Renal pelvis (tissue), 12 donors: ENCODE results near the gene HEY2. TPM values are rescaled to one million over a fixed set of nuclear protein-coding genes. Genes with fewer than 3 reads are reported as not detected.
A peak's percentile ranks its signal among the peaks of the same experiment; 100 is the strongest.
"Not testable (repeated sequence)": the region's sequence is repeated elsewhere in the genome, so short reads cannot be mapped to it uniquely, and the experiment has no call there.

Source experiments
- DNase-seq: peaks from one replicate; pipeline ENCODE4 v3.0.0-alpha.2; 2013
- long read RNA-seq, 16 experiments: transcript quantifications; one replicate each; lab custom pipeline, GENCODE V29; 2026
- polyA plus RNA-seq, 3 donors: library from polyadenylated mRNA; unstranded; fragments of 120-200 nt; gene quantifications; one replicate each; pipeline ENCODE4 v1.2.1, GENCODE V29; 2013; ENCODE audit not compliant: insufficient read length in 3 of 3

HEY2 gene
- 1 to 10 TPM; 6.4 to 7.2 (median 7.2) TPM for polyA plus RNA-seq
- long read RNA-seq, donor 1, partial matches to known transcripts, result 0 of 3 reads
- long read RNA-seq, donor 1, other reads (novel, unspliced or antisense), result 0 of 3 reads
- long read RNA-seq, donor 2, partial matches to known transcripts, result 0 of 3 reads
- long read RNA-seq, donor 2, other reads (novel, unspliced or antisense), result 0 of 3 reads
- long read RNA-seq, donor 3, partial matches to known transcripts, result 0 of 3 reads
- long read RNA-seq, donor 3, other reads (novel, unspliced or antisense), result 0 of 3 reads
- long read RNA-seq, donor 4, partial matches to known transcripts, result 0 of 3 reads
- long read RNA-seq, donor 4, other reads (novel, unspliced or antisense), result 0 of 3 reads
- long read RNA-seq, donor 5, partial matches to known transcripts, result 0 of 3 reads
- long read RNA-seq, donor 5, other reads (novel, unspliced or antisense), result 0 of 3 reads
- long read RNA-seq, donor 6, transcript HEY2-201 (5 exons, 2,678 nt), result major isoform, 5 of 5 reads
- long read RNA-seq, donor 6, partial matches to known transcripts, result 0 of 5 reads
- long read RNA-seq, donor 6, other reads (novel, unspliced or antisense), result 0 of 5 reads
- long read RNA-seq, donor 7, transcript HEY2-201 (5 exons, 2,678 nt), result major isoform, 5 of 5 reads
- long read RNA-seq, donor 7, partial matches to known transcripts, result 0 of 5 reads
- long read RNA-seq, donor 7, other reads (novel, unspliced or antisense), result 0 of 5 reads
- long read RNA-seq, donor 8, result 0 reads
- long read RNA-seq, donor 9, partial matches to known transcripts, result 0 of 2 reads
- long read RNA-seq, donor 9, other reads (novel, unspliced or antisense), result 0 of 2 reads
- long read RNA-seq, donor 10, result 0 reads
- long read RNA-seq, donor 11, partial matches to known transcripts, result 0 of 1 reads
- long read RNA-seq, donor 11, other reads (novel, unspliced or antisense), result 0 of 1 reads
- long read RNA-seq, donor 12, partial matches to known transcripts, result 7 of 10 reads
- long read RNA-seq, donor 12, other reads (novel, unspliced or antisense), result 0 of 10 reads
- long read RNA-seq, donor 13, partial matches to known transcripts, result 0 of 3 reads
- long read RNA-seq, donor 13, other reads (novel, unspliced or antisense), result 0 of 3 reads
- long read RNA-seq, donor 14, transcript HEY2-201 (5 exons, 2,678 nt), result major isoform, 5 of 5 reads
- long read RNA-seq, donor 14, partial matches to known transcripts, result 0 of 5 reads
- long read RNA-seq, donor 14, other reads (novel, unspliced or antisense), result 0 of 5 reads
- long read RNA-seq, donor 15, partial matches to known transcripts, result 0 of 1 reads
- long read RNA-seq, donor 15, other reads (novel, unspliced or antisense), result 0 of 1 reads
- long read RNA-seq, donor 16, partial matches to known transcripts, result 0 of 2 reads
- long read RNA-seq, donor 16, other reads (novel, unspliced or antisense), result 0 of 2 reads

DNA sequence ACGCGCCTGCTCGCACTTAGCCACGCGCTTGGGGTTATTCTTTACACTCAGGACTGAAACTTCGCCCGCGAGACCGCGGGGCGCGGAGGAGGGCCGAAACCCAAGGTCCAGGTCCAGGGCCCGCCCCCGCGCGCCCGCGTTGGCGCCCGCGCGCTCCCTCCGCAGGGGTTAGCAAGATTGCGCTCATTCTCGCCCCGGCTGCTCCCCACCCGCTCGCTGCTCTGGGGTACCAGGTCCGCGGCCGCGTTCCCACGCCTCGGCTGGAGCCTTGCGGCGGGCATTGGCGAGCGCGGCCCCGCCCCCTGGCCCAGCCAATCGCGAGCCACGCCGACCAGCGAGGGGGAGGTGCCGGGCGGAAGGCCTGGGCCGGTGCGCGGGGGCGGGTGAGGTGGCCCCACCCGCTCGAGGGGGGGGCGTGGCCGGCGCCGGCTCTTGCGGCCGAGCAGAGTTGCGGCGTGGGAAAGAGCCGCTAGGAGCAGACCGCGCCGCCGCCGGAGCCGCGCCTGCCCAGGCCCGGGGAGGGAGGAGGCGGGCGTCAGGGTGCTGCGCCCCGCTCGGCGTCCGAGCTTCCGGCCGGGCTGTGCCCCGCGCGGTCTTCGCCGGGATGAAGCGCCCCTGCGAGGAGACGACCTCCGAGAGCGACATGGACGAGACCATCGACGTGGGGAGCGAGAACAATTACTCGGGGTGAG lies at the start of gene HEY2:
TSS of gene HEY2 (plus strand) at position 460 of the 692 bp plus-strand sequence. CDS start at position 605, 145 bp downstream.
- DNase-seq, result peak; percentile 90

DNA sequence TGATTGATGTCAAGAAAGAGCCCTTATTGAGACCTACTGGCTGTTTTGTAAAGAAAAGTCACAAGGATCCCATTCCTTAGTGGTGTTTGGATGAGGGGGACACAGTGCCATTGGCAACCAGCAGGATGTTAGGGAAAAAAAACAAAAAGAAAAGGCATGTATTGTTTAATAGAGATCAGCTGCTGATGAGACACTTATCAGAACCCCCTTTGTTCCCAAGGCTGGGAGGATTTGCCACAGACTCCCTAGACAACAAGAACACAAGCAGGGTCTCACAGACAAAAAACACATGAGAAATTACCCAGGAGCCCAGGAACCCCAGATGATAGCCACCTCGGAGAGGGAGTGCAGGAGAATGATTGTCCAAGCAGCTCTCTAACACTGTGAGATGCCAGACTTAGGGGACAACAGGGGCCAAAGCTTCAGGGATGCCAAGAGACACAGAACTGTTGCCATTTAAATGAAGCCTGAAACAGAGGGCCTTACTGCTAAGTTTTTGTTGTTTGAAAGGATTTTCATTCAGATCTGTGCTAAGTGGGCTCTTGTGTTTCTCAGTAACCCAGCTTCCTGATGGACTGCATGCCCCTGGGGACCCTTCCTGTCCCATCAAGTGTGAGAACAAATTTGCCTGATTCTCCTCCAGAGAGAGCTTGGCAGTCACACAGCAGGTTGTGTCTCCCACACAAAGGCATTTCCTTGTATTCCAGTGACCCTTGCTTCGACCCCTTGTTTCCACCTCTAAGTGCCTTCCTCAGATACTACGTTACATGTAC lies 48.7 kb upstream of the HEY2 start:
- no peak for DNase-seq

DNA sequence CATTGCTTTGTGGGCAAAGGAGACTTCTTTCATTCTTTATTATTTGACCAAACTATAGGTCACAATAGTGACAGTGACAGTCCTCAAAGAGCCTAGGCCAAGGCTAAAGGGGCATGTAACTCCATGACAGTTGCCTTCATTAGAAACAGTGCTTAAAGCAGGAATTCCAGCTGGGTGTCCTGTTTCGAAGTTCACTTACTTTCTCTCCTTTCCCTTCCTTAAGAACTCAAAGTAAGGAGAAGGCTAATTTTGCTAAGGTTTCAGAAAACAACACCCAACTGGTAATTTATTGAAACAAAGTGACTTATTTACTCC lies 48.1 kb upstream of the HEY2 start:
- no peak for DNase-seq

DNA sequence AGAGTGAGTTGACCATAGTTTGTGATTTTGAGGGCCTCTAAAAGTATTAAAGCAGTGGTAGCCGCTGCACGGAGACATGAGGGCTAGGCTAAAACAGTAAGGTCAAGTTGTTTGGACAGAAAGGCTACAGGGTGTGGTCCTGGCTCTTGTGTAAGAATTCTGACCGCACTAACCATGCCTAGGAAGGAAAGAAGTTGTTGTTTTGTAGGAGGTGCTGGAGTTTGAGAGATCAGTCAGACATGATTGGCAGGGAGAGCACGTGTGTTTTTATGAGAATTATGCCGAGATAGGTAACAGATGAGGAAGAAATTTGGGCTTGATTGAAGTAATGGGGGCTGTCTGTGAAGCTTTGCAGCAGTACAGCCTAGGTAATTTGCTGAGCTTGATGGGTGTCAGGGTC lies 45.5 kb upstream of the HEY2 start:
- DNase-seq, result not testable (repeated sequence)

DNA sequence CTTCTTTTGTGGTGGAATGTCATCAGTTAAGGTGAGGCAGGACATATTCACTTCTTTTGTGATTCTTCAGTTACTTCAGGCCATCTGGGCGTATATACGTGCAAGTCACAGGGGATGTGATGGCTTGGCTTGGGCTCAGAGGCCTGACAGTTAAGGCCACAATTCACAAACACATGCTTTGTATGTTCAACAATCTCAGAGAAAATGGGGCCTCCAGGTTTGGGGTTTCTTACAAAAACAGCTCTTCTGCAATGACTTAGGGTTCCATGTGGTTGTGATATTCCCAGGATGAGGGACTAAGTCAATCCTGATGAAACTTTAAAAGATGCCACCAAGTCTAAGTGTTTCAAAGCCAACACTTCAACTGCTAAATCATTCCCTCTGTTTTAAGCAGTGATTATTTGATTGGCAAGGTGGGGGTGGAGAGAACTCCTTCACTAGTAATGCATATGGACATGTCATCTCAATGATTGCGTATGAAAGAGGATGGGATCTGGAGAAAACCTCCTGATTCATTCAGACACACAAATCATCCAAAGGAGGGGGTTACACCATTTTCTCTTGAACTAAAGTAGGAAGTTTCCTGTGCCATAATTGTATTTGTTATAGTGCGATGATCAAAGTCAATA lies 41.7 kb upstream of the HEY2 start:
- DNase-seq, result no peak

DNA sequence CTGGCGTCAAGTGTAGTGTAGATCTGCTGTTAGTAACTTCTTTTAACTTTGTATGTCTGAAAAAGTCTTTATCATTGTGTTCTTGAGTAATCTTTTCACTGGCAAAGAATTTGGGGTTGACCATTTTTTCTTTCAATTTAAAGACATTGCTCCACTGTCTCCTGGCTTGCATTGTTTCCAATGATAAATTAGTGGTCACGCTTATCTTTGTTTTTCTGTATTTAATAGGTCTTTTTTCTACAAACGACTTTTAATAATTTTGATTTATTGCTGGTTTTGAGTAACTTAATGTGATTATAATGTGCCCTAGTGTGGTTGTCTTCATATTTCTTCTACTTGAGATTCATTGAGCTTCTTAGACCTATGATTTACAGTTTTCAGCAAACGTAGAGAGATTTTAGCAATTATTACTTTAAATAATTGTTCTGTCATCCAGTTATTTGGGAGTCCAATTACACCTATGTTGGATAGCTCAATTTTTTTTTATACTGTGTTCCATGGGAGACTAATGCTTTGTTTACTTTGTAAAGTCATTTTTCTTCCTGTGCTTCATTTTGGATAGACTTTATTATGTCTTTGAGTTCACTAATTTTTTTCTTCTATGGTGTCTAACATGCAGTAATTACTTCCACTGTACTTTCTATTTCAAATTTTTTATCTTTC lies 38.3 kb upstream of the HEY2 start:
- DNase-seq, result no peak

DNA sequence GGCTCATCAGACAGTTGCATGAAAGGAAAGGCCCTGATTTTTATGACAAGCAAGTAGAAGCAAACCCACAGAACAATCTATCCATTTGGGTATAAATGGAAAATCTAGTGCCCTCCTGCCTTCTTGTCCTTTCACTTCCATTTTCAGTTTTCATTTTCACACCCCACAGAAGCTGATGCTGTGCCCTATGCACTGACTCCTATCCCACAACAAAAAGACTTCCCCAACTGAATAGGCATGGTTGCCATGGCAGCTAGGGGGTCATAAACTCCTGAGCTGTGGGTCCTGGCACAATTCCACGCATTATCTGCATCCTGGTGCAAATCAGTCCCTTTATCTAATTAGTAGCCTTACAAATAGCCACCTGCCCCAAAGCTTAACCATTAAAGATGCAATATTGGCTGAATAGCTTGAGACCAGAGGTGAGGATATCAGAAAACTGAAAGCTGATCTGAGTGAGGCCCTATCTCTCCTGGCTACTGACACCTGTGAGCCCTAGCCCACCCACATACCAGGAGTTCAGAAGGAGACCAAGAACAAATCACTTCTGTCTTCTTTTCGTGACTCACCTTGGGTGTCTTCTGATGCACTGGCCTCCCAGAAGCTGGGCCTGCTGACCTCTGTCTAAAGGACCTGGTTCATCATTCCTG lies 34.9 kb upstream of the HEY2 start:
- no peak for DNase-seq

DNA sequence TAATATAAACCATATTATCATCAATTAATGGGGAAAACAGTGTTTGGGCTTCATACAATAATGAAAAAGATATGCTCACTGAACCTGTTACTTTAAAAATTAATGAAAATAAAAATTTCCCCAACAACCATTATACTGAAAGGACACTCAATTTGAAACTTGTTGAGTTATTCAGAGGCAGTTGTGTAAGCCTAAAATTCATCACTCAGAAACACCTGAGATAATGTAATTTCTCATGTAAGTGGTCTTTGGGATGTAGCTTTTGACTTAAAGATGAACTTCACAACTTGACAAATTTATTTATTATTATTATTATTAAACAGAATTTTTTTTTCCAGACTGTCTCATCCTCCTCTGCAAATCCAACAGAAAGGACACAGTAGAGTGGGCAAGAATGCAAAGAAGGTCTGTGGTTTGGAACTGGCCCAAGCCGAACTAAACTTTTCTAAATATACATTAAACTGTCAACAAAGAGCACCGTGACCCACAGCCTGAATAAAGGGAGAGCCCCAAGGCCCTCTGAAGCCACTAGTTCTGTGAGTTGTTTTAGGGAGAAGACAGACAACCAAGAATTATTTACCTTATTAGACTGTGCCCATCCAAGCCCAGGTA lies 32.2 kb upstream of the HEY2 start:
- no peak for DNase-seq

DNA sequence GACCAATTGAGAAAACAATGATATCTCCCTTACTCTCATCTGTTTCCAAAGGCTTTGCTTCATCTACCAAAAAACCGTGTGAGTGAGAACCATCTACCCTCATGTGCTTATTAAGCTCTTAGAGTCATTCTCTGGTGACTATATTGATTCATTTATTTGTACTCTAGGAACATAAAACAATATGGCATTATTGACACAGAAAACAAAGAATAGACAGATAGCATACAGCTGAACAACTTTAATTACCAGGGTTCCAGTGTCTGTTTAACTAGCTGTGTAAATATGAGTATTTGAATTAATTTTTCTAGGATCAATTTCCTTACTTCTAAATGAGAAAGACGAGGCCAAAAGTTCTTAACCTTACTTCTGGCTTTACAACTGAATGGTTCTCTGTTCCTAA lies 31.3 kb upstream of the HEY2 start:
- no peak for DNase-seq

DNA sequence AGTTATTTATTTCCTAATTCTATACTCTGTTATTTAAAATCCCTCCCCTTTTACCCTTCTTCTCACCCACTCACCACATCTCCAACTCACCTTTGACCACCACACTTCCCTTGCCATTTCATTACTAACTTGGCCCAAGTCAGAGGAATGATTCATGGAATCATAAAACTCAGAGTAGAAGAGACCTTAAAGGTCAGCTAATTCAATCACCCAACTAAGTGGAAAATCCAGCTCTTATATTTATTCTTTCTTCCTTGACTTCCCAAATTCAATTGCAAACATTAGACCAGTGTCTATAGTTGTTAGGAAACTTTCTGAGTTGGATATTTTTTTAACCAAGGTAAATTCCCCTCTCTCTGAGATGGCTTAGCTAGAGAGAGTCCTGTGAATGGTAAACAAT lies 26.5 kb upstream of the HEY2 start:
- DNase-seq, result no peak

DNA sequence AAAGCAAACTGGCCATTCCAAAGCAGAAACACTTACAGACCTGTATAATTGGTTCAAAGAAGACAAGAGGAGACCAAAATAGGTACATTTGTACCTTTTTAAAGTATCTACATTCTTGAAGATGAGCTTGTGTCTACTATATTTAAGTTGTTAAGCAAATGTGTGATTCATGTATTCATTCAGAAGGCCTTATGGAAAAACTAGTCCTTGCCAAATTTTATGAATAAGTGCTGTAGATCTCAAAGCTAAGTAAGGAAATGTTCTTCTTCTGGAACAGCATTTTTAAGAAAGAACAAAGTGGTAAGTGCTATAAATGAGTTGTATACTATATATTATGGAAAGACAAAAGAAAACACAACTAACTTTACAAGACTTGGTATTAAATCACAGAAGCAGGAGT lies 22.2 kb upstream of the HEY2 start:
- no peak for DNase-seq

DNA sequence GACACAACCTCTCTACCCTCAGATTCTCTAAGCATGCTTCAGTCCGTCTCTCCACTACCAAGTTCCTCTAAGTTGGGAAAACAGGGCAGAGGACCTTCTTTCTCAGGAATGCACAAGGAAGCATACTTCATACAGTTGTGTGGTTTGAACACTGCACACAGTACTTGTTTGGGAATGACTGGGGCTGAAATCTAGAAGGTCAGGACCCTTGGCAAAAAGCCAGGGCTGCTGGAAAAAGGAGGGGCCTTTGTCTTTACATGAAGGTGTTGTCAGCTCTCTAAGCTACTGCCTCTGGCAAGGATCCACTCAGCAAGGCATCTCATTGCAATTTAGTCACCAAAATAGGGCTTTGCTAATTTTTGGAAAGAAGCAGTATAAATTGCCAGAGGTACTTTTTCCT lies 20.7 kb upstream of the HEY2 start:
- no peak for DNase-seq

DNA sequence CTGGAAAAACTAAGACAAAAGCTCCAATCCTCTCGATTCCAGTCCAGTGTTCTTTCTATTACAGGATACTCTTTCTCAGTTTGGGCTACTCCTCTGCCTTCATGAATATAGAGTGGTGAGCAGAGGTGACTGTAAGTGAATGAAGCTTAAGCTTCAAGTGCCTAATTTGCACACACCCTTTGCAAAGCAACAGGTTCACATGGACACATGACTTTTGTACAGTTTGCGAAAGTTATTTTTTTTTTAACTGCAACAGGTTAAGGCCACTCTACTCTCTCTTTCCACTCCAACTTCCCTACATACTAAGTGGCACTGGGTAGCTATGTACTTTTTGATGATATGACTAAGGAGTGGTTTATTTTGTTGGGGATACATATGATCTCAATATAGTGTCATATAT lies 19.4 kb upstream of the HEY2 start:
- DNase-seq, result no peak

DNA sequence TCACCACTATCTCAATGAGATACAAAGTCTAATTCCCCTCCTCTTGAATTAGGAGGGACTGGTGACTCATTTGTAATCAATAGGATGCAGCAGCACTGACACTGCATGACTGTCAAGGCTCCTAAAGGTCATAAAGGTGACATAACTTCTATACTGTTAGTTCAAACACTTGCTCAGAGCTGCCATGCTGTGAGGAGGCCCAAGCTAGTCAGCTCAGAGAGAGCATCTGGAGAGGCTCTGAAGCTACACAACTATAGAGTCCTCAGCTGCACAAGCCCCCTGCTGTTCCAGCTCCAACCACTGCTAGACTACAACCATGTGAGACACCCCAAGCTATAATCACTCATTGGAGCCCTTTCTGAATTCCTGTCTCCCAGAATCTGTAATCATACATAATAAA lies 17.0 kb upstream of the HEY2 start:
- no peak for DNase-seq

DNA sequence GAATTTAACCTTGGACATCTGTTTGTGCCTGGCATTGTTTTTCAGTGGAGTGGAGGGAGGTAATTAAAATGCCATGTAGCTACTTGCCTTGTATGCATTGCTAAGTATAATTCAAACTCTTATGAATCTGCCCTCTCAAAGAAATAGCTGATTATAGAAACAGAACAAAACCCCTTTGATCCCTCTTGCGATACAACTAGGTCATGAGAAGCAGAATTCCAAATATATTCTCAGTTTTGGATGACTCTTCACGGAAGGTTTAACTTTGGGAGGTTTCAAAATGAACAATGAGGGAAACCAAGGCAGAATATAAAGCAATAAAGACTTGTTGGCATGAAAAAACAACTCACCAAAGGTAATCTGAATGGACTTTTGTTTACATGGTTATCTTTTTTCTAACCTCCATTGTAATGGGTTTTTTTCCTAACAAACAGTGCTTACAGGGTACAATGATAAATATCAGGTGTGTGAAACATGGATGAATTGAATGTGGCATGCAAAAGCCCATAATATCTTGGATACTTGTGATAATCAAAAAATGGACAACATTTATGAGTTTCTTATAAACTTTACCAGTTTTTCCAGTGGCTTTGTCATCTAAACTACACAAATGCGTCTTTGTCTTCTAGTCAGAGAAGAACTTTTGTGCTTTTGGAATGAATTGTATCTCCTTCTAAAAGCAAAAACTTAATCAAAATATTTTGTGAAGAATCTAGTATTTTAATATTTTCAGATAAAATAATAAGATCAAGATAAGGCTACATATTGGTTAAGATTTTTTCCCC lies 15.7 kb upstream of the HEY2 start:
- no peak for DNase-seq

DNA sequence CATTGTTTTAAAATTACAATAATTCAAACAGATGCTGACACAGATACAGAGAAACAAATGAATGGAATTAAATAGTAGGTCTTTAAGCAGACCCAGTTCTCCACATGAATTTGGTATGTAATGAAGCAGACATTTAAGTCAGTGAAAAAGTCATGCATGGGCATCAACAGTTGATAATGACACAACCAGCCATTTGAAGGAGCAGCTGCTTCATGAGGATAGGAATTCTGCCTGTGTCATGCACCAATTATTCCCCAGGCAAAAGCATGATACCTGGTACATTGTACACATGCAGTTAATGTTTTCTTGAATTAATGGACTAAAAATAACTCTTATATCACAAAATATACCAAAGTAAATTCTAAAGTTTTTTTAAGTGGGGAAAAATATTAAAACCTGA lies 11.2 kb upstream of the HEY2 start:
- DNase-seq, result no peak

DNA sequence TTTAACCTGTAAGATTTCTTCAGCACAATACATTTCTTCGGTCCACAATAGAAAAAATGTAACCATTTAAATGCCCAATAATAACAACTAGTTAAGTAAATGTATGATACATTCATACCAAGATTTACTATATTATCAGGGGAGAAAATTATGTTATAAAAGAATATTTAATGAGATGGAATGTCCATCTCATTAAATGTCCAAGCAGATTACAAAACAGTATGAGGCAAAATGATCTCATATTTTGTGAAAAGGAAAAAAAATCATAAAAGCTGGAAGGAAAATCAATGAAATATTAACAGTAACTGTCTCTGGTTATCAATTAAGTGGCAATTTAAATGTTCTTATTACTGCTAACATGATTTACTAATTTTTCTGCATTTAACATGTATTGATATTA lies 10.1 kb upstream of the HEY2 start:
- DNase-seq, result no peak

DNA sequence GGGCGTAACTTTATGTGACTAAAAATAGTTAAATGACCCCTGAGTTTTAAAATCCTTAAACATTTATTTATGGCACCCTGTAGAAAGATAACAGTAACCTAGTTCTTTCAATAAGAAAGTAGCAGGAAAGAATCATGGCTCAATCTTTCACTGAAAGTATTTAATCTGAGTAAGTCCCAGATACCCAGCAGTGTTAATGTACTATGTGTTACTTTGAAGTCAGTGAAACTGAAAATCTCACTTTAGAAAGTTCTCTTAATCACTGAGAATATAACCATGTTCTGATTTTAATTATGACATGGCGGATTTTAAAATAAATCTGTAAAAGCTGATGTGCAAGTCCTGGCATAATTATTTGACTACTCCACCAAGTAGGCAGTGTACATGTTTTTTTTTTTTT lies 8.1 kb upstream of the HEY2 start:
- DNase-seq, result no peak
